K562 (cell line): ENCODE data around the gene HELZ2. TPM values are rescaled to one million over a fixed set of nuclear protein-coding genes. Genes with fewer than 3 reads are reported as not detected.

Source experiments
- ATAC-seq: fragments of 200-7000 bp; cut with Tn5 transposase; 3 replicates; pipeline ENCODE4 v1.9.1; 2020; ENCODE audit warnings: moderate library complexity
- BruUV-seq: library from RNA; stranded (reverse); fragments of 400-500 nt; replicated peaks from 2 replicates; lab custom pipeline; 2021; lab: Mats Ljungman, UMichigan
- CTCF ChIA-PET: fragments of 300-600 bp; formaldehyde crosslinking; extraction: SDS; loops from one replicate; lab custom pipeline; 2021; ENCODE audit warnings: low intra/inter-chr PET ratio; lab: Yijun Ruan, JAX
- POLR2A ChIA-PET: fragments of 300-600, 350-650 bp; sonication (Branson Sonifier 250); formaldehyde crosslinking; extraction: SDS; loops from one replicate; lab custom pipeline; 2021; ENCODE audit warnings: antibody characterized with exemption, inconsistent platforms; lab: Yijun Ruan, JAX
- DNase-seq, 4 experiments: peaks; one replicate each; pipeline versions ENCODE4 v3.0.0 to v3.0.0-alpha.2; 2011 to 2018; ENCODE audit warnings: low spot score in 3 of 4, mixed read lengths in 3 of 4; ENCODE audit errors: extremely low read depth in 1 of 4
- FAIRE-seq: peaks from 2 replicates; lab custom pipeline; 2011; peaks lifted over from hg19 to GRCh38; lab: Jason Lieb, UNC
- H2AFZ ChIP-seq: 2 replicates; pipeline ENCODE4 v1.6.0; 2011; ENCODE audit warnings: low read depth, low read length, control low read depth, inconsistent platforms
- H3K27ac ChIP-seq: fragments of 200-600 bp; 3 replicates; pipeline ENCODE4 v1.8.0; 2011; ENCODE audit warnings: low read depth, mild to moderate bottlenecking, control low read depth, inconsistent platforms, low read length, moderate library complexity, mixed read lengths; ENCODE audit errors: extremely low read depth
- H3K27me3 ChIP-seq, 2 experiments: fragments of 300-600 bp in 1 of 2; 2 replicates in 1 of 2; 3 replicates in 1 of 2; pipeline versions ENCODE4 v1.6.0 to v1.8.0; 2011; ENCODE audit warnings: inconsistent platforms in 2 of 2, low read length in 2 of 2, mild to moderate bottlenecking in 1 of 2, mixed read lengths in 1 of 2, moderate library complexity in 1 of 2; ENCODE audit not compliant: control insufficient read depth in 2 of 2, insufficient read depth in 2 of 2
- H3K36me3 ChIP-seq: fragments of 300-600 bp; 3 replicates; pipeline ENCODE4 v1.8.0; 2011; ENCODE audit warnings: mild to moderate bottlenecking, low read length, inconsistent platforms; ENCODE audit not compliant: control insufficient read depth, insufficient read depth
- H3K4me1 ChIP-seq, 2 experiments: fragments of 200-600 bp in 1 of 2; replicated peaks in 1 of 2; 2 replicates in 1 of 2; 3 replicates in 1 of 2; pipeline versions ENCODE4 v1.5.1 to v1.8.0; 2011; ENCODE audit warnings: inconsistent platforms in 2 of 2, low read length in 2 of 2, mild to moderate bottlenecking in 1 of 2, mixed read lengths in 1 of 2, moderate library complexity in 1 of 2; ENCODE audit not compliant: control insufficient read depth in 2 of 2, insufficient read depth in 2 of 2
- H3K4me2 ChIP-seq: 2 replicates; pipeline ENCODE4 v1.6.1; 2011; ENCODE audit warnings: low read length, control low read depth, inconsistent platforms, mixed read lengths; ENCODE audit not compliant: insufficient read depth
- H3K4me3 ChIP-seq: fragments of 200-600 bp; sonication (generic), shearing (Covaris generic); 2 replicates; pipeline ENCODE4 v1.5.1; 2016; ENCODE audit warnings: control low read depth, inconsistent platforms
- H3K79me2 ChIP-seq: fragments of 200-600 bp; 3 replicates; pipeline ENCODE4 v1.8.0; 2011; ENCODE audit warnings: low read length, inconsistent platforms; ENCODE audit not compliant: control insufficient read depth, insufficient read depth
- H3K9ac ChIP-seq, 2 experiments: 2 replicates each; pipeline versions ENCODE4 v1.6.0 to v1.6.1; 2011; ENCODE audit warnings: low read depth in 2 of 2, low read length in 2 of 2, control low read depth in 1 of 2, inconsistent platforms in 1 of 2, mild to moderate bottlenecking in 1 of 2, mixed read lengths in 1 of 2; ENCODE audit not compliant: insufficient read depth in 1 of 2
- H3K9me1 ChIP-seq: one replicate; pipeline ENCODE4 v1.6.0; 2011; ENCODE audit warnings: inconsistent platforms, mild to moderate bottlenecking, low read length, moderate library complexity; ENCODE audit not compliant: control insufficient read depth, insufficient read depth
- H3K9me3 ChIP-seq: replicated peaks from 2 replicates; pipeline ENCODE4 v1.5.1; 2011; ENCODE audit warnings: low read depth, low read length, inconsistent platforms; ENCODE audit not compliant: control insufficient read depth, insufficient read depth
- H4K20me1 ChIP-seq: replicated peaks from 2 replicates; pipeline ENCODE4 v1.6.1; 2011; ENCODE audit warnings: low read length, inconsistent platforms, mixed read lengths; ENCODE audit not compliant: control insufficient read depth, insufficient read depth
- E2F1 ChIP-seq: sonication (generic); formaldehyde crosslinking; IDR thresholded peaks from 2 replicates; pipeline ENCODE4 v1.8.1; 2023; ENCODE audit warnings: mild to moderate bottlenecking, missing genetic modification reagents, moderate library complexity
- E2F3 ChIP-seq: fragments of 250-450 bp; sonication (Bioruptor Pico); IDR thresholded peaks from 2 replicates; pipeline ENCODE4 v1.4.0; 2020; ENCODE audit warnings: mild to moderate bottlenecking
- EGR1 ChIP-seq: fragments of 450-650 bp; conservative IDR thresholded peaks from 2 replicates; pipeline ENCODE4 v1.6.1; 2017; ENCODE audit warnings: mild to moderate bottlenecking
- L3MBTL2 ChIP-seq: fragments of 450-650 bp; IDR thresholded peaks from 2 replicates; pipeline ENCODE4 v1.6.1; 2016; ENCODE audit warnings: mild to moderate bottlenecking, moderate library complexity
- MLX ChIP-seq, 2 experiments: fragments of 450-650 bp in 1 of 2; sonication (generic) in 1 of 2; formaldehyde crosslinking; conservative IDR thresholded peaks; 2 replicates each; pipeline versions ENCODE4 v1.4.0 to v1.8.1; 2020 to 2022; ENCODE audit warnings: mild to moderate bottlenecking in 1 of 2, missing genetic modification reagents in 1 of 2
- NR2C2 ChIP-seq, 2 experiments: fragments of 200-800 bp in 1 of 2; sonication (Bioruptor generic) in 1 of 2; sonication (generic) in 1 of 2; formaldehyde crosslinking in 1 of 2; IDR thresholded peaks; 2 replicates each; pipeline versions ENCODE4 v1.6.1 to v1.8.0; 2016 to 2022; ENCODE audit warnings: mild to moderate bottlenecking in 1 of 2, missing compliant biosample characterization in 1 of 2, missing genetic modification characterization in 1 of 2, missing genetic modification reagents in 1 of 2
- PRPF4 ChIP-seq: fragments of 200-400 bp; formaldehyde crosslinking; IDR thresholded peaks from one replicate; pipeline ENCODE4 v1.6.1; 2017; ENCODE audit warnings: low read length, low read depth, mild to moderate bottlenecking; ENCODE audit not compliant: insufficient read depth, poor library complexity, severe bottlenecking
- ZMIZ1 ChIP-seq, 2 experiments: fragments of 150-350 bp in 1 of 2; IDR thresholded peaks; 2 replicates each; pipeline ENCODE4 v1.6.1; 2012 to 2016; ENCODE audit warnings: low read depth in 2 of 2, low read length in 2 of 2, mild to moderate bottlenecking in 1 of 2, moderate library complexity in 1 of 2
- ZNF253 ChIP-seq: fragments of 250-450 bp; sonication (Bioruptor Pico); conservative IDR thresholded peaks from 2 replicates; pipeline ENCODE4 v1.6.1; 2021; ENCODE audit warnings: mild to moderate bottlenecking
- ZNF699 ChIP-seq: fragments of 250-450 bp; sonication (Bioruptor Pico); IDR thresholded peaks from 2 replicates; pipeline ENCODE4 v1.8.0; 2021; ENCODE audit warnings: mild to moderate bottlenecking, moderate library complexity; ENCODE audit not compliant: insufficient replicate concordance
- WGBS: fragments of 100-300 bp; shearing (Covaris generic); methylation state at CpG from one replicate; pipeline ENCODE4 v1.1.6; 2016; ENCODE audit warnings: low coverage, mixed read lengths; ENCODE audit not compliant: insufficient coverage; ENCODE audit errors: missing lambda C conversion rate; 5-methylcytosine and 5-hydroxymethylcytosine counted together
- in situ Hi-C: fragments of 300-500 bp; cut with MboI; formaldehyde crosslinking; loops from 4 replicates; pipeline ENCODE4 v1.15.0; 2018; ENCODE audit warnings: inconsistent platforms, mixed read lengths
- intact Hi-C: fragments of 100-400 bp; cut with micrococcal nuclease; formaldehyde crosslinking; loops from 2 replicates; pipeline ENCODE4 v1.14.2; 2022
- polyA plus RNA-seq, 8 experiments: library from polyadenylated mRNA; depleted of rRNA in 4 of 8; stranded (reverse) in 5 of 8; unstranded in 3 of 8; fragments of >200 nt; fragmentation: Nextera tagmentation in 2 of 8; fragmentation: Illumina TruSeq in 1 of 8; extraction: Ambion mirVana in 2 of 8; extraction: Trizol in 1 of 8; gene quantifications; 2 replicates each; pipeline versions ENCODE4 v1.2.1 to v1.2.3, GENCODE V29; 2011 to 2014; ENCODE audit warnings: inconsistent platforms in 1 of 8, missing spikeins in 1 of 8
- total RNA-seq, 7 experiments: library from RNA; depleted of rRNA in 6 of 7; stranded (reverse); fragments of >200 nt in 6 of 7; fragmentation: Illumina TruSeq in 2 of 7; extraction: Trizol in 2 of 7; gene quantifications; 2 replicates each; pipeline versions ENCODE4 v1.2.1 to v1.2.3, GENCODE V29; 2011 to 2021; ENCODE audit warnings: low replicate concordance in 1 of 7

The HELZ2 gene
- total and polyA plus RNA-seq, 9 of the 15 experiments (the other 6 are each of a cell fraction or from before 2014, with no cell fraction given) = 0.03 to 7.8 (median 2.9) TPM; not detected in 1

- FAIRE-seq (no peak), ATAC-seq (no peak), DNase-seq (no peak)
- peaks cover 0 to 42% of the 10 kb centered on the region in 2 experiments; a peak in 4 of 5 replicates for H3K27me3 ChIP-seq
- H3K9me3 ChIP-seq = no peaks in the 10 kb centered on the region
- 9% methylated on average over 6 of the region's 6 CpGs for WGBS
- ChIA-PET CTCF (no interaction called here), POLR2A (interaction anchor here (0.9 to 1.4 kb wide), 3 partner anchors 9 to 123 kb away, joined by 3 read pairs; no protein-coding TSS in a partner anchor)
- H3K4me3 ChIP-seq = no peak overlapping the region
- H4K20me1 ChIP-seq = no peaks in the 10 kb centered on the region
- no peak overlapping the region for H3K27ac ChIP-seq
- no peak overlapping the region for H3K4me2 ChIP-seq
- H2AFZ ChIP-seq = no peak overlapping the region
- H3K9me1 ChIP-seq = no peaks in the 10 kb centered on the region
- BruUV-seq = no TSS peak
- H3K36me3 ChIP-seq = no peaks in the 10 kb centered on the region
- in situ Hi-C loops (no loop called here), intact Hi-C loops (no loop called here)
- H3K4me1 ChIP-seq = peaks cover 0 to 80% of the 10 kb centered on the region in 2 experiments; a peak in 3 of 5 replicates
- 0 out of 4 replicates have a peak overlapping the region, but pooled peaks of 1 of the 2 experiments have one; percentile 16 for H3K9ac ChIP-seq
- no peaks in the 10 kb centered on the region for H3K79me2 ChIP-seq
- TF ChIP-seq L3MBTL2 (no peak), E2F3 (CRISPR knock-in tag) (no peak), EGR1 (no peak), ZNF253 (CRISPR knock-in tag) (no peak), MLX (CRISPR knock-in tag; conservative IDR thresholded peaks at IDR 0.05) (no peak), E2F1 (CRISPR knock-in tag) (no peak), NR2C2 (CRISPR knock-in tag; IDR thresholded peaks at IDR 0.05) (no peak), NR2C2 (tag; IDR thresholded peaks at IDR 0.05) (no peak), PRPF4 (no peak), ZNF699 (CRISPR knock-in tag) (no peak), ZMIZ1 (IDR thresholded peaks at IDR 0.05; ENCODE audit: low read depth in 2 of 2, low read length in 2 of 2) (no peak)
- TF ChIP-seq, all 486 proteins: peak for 0
Measured at GRCh38 chr20:63545814-63546213, 28.2 kb downstream of the HELZ2 start.
